IMR-90 (cell line): Measurements from ENCODE around the gene MAP3K5. TPM values are rescaled to one million over a fixed set of nuclear protein-coding genes. Genes with fewer than 3 reads are reported as not detected.

ENCODE experiments used
- ATAC-seq: fragments of 200-7000 bp; cut with Tn5 transposase; 2 replicates; pipeline ENCODE4 v1.9.1; 2020; ENCODE audit warnings: low read depth, mild to moderate bottlenecking, moderate library complexity
- BruUV-seq: library from RNA; stranded (reverse); fragments of 400-500 nt; replicated peaks from 2 replicates; lab custom pipeline; 2021; lab: Mats Ljungman, UMichigan
- CTCF ChIA-PET: fragments of 300-600 bp; formaldehyde crosslinking; extraction: SDS; loops from one replicate; lab custom pipeline; 2021; ENCODE audit warnings: antibody characterized with exemption; lab: Yijun Ruan, JAX
- POLR2A ChIA-PET: fragments of 300-600 bp; sonication (Branson Sonifier 250); formaldehyde crosslinking; loops from one replicate; lab custom pipeline; 2022; ENCODE audit warnings: antibody characterized with exemption; ENCODE audit not compliant: unreplicated experiment; lab: Charles Lee
- DNase-seq: peaks from one replicate; pipeline ENCODE4 v3.0.0; 2013
- H2AFZ ChIP-seq: replicated peaks from 2 replicates; pipeline ENCODE3; 2013; ENCODE audit warnings: low read length, mild to moderate bottlenecking; ENCODE audit not compliant: poor library complexity
- H2AK5ac ChIP-seq: 2 replicates; pipeline ENCODE4 v1.6.1; 2013; ENCODE audit warnings: low read depth, low read length, inconsistent platforms
- H2AK9ac ChIP-seq: replicated peaks from 2 replicates; pipeline ENCODE3; 2013; ENCODE audit warnings: mild to moderate bottlenecking, low read depth, low read length, moderate library complexity; ENCODE audit not compliant: poor library complexity
- H2BK120ac ChIP-seq: 2 replicates; pipeline ENCODE4 v1.6.1; 2013; ENCODE audit warnings: low read depth, low read length, inconsistent platforms
- H2BK15ac ChIP-seq: 3 replicates; pipeline ENCODE4 v1.6.1; 2013; ENCODE audit warnings: low read depth, low read length, inconsistent platforms
- H2BK20ac ChIP-seq: 2 replicates; pipeline ENCODE4 v1.6.1; 2013; ENCODE audit warnings: low read depth, mild to moderate bottlenecking, inconsistent platforms, low read length, moderate library complexity
- H2BK5ac ChIP-seq: 2 replicates; pipeline ENCODE4 v1.6.1; 2013; ENCODE audit warnings: mild to moderate bottlenecking, low read depth, low read length, inconsistent platforms; ENCODE audit not compliant: poor library complexity, severe bottlenecking
- H3K14ac ChIP-seq: replicated peaks from 2 replicates; pipeline ENCODE4 v1.6.1; 2013; ENCODE audit warnings: low read depth, low read length, inconsistent platforms
- H3K18ac ChIP-seq: 2 replicates; pipeline ENCODE4 v1.6.1; 2013; ENCODE audit warnings: low read depth, low read length, control low read depth
- H3K23ac ChIP-seq: 2 replicates; pipeline ENCODE4 v1.6.1; 2013; ENCODE audit warnings: low read depth, low read length, inconsistent platforms
- H3K27ac ChIP-seq: 2 replicates; pipeline ENCODE4 v1.5.1; 2013; ENCODE audit warnings: mild to moderate bottlenecking, control low read depth, low read length; ENCODE audit not compliant: insufficient read depth
- H3K27me3 ChIP-seq: 2 replicates; pipeline ENCODE4 v1.6.1; 2013; ENCODE audit warnings: low read length; ENCODE audit not compliant: control insufficient read depth, insufficient read depth
- H3K36me3 ChIP-seq: 2 replicates; pipeline ENCODE4 v1.6.1; 2013; ENCODE audit warnings: low read length, mixed read lengths; ENCODE audit not compliant: control insufficient read depth, insufficient read depth
- H3K4ac ChIP-seq: 2 replicates; pipeline ENCODE4 v1.6.1; 2013; ENCODE audit warnings: low read depth, low read length, inconsistent platforms
- H3K4me1 ChIP-seq: 2 replicates; pipeline ENCODE4 v1.6.1; 2013; ENCODE audit warnings: low read length, mixed read lengths; ENCODE audit not compliant: control insufficient read depth, insufficient read depth
- H3K4me2 ChIP-seq: 2 replicates; pipeline ENCODE4 v1.6.1; 2013; ENCODE audit warnings: low read depth, mild to moderate bottlenecking, control low read depth, low read length, moderate library complexity
- H3K4me3 ChIP-seq: 2 replicates; pipeline ENCODE4 v1.5.1; 2013; ENCODE audit warnings: low read depth, mild to moderate bottlenecking, control low read depth, low read length, moderate library complexity; ENCODE audit not compliant: insufficient read depth
- H3K56ac ChIP-seq: 2 replicates; pipeline ENCODE4 v1.6.1; 2013; ENCODE audit warnings: low read length, inconsistent platforms; ENCODE audit not compliant: insufficient read depth; ENCODE audit errors: extremely low read depth
- H3K79me1 ChIP-seq, 2 experiments: 2 replicates each; pipeline ENCODE4 v1.6.1; 2013; ENCODE audit warnings: low read length in 2 of 2, inconsistent platforms in 1 of 2, low read depth in 1 of 2
- H3K9ac ChIP-seq: 2 replicates; pipeline ENCODE4 v1.6.1; 2013; ENCODE audit warnings: low read depth, low read length, control low read depth
- H3K9me1 ChIP-seq: 2 replicates; pipeline ENCODE4 v1.6.1; 2013; ENCODE audit warnings: low read length, inconsistent platforms; ENCODE audit not compliant: insufficient read depth
- H3K9me3 ChIP-seq: 2 replicates; pipeline ENCODE4 v1.6.1; 2013; ENCODE audit warnings: low read length; ENCODE audit not compliant: control insufficient read depth, insufficient read depth
- H4K20me1 ChIP-seq: 2 replicates; pipeline ENCODE4 v1.6.1; 2013; ENCODE audit warnings: low read length, inconsistent platforms; ENCODE audit not compliant: insufficient read depth
- H4K5ac ChIP-seq: 2 replicates; pipeline ENCODE4 v1.6.1; 2013; ENCODE audit warnings: mild to moderate bottlenecking, low read depth, low read length, control low read depth
- H4K8ac ChIP-seq, 2 experiments: 2 replicates each; pipeline ENCODE4 v1.6.1; 2013; ENCODE audit warnings: low read depth in 2 of 2, low read length in 2 of 2, control low read depth in 1 of 2, inconsistent platforms in 1 of 2
- H4K91ac ChIP-seq: 2 replicates; pipeline ENCODE4 v1.6.1; 2013; ENCODE audit warnings: low read depth, low read length, inconsistent platforms; ENCODE audit not compliant: insufficient read depth
- CTCF ChIP-seq: conservative IDR thresholded peaks from 2 replicates; pipeline ENCODE4 v1.5.1; 2012; ENCODE audit warnings: mild to moderate bottlenecking, low read depth, low read length, improper control_type of control experiment
- MXI1 ChIP-seq: IDR thresholded peaks from 2 replicates; pipeline ENCODE4 v1.6.1; 2012; ENCODE audit warnings: low read depth, mild to moderate bottlenecking, low read length, moderate library complexity, borderline replicate concordance
- NFE2L2 ChIP-seq: fragments of 150-350 bp; IDR thresholded peaks from 2 replicates; pipeline ENCODE4 v1.6.1; 2016; ENCODE audit warnings: low read depth, mild to moderate bottlenecking, low read length
- RFX5 ChIP-seq: IDR thresholded peaks from 2 replicates; pipeline ENCODE4 v1.8.0; 2012; ENCODE audit warnings: low read depth, mild to moderate bottlenecking, low read length, moderate library complexity
- USF2 ChIP-seq: fragments of 150-350 bp; IDR thresholded peaks from 2 replicates; pipeline ENCODE4 v1.6.1; 2017; ENCODE audit warnings: mild to moderate bottlenecking, antibody characterized with exemption, low read length, low read depth
- WGBS, 2 experiments: methylation state at CpG; one replicate each; pipeline versions ENCODE4 v1.1.5 to v1.1.7; 2013; ENCODE audit warnings: missing lambda C conversion rate in 2 of 2; ENCODE audit not compliant: insufficient read length in 1 of 2; ENCODE audit errors: extremely low coverage in 2 of 2; 5-methylcytosine and 5-hydroxymethylcytosine counted together
- dilution Hi-C: fragments of 300-500 bp; cut with HindIII; formaldehyde crosslinking; loops from one replicate; pipeline ENCODE4 v1.14.3; 2018; ENCODE audit warnings: low sequenced_read_pairs; ENCODE audit not compliant: unreplicated experiment
- in situ Hi-C: fragments of 300-500 bp; cut with MboI; formaldehyde crosslinking; loops from 3 replicates; pipeline ENCODE4 v1.14.3; 2019; ENCODE audit warnings: low sequenced_read_pairs, inconsistent platforms, mixed read lengths
- intact Hi-C: fragments of 100-400 bp; cut with micrococcal nuclease; formaldehyde crosslinking; loops from 2 replicates; pipeline ENCODE4 v1.10.0; 2022
- polyA plus RNA-seq, 3 experiments: library from polyadenylated mRNA; depleted of rRNA; stranded (reverse); fragments of >200 nt; gene quantifications; 2 replicates each; pipeline ENCODE4 v1.2.3, GENCODE V29; 2012; ENCODE audit warnings: low replicate concordance in 1 of 3
- total RNA-seq: library from RNA; depleted of rRNA; stranded (reverse); fragments of >200 nt; gene quantifications from 2 replicates; pipeline ENCODE4 v1.2.3, GENCODE V29; 2012

Gene MAP3K5
- total and polyA plus RNA-seq, 2 of the 4 experiments (the other 2 are of a cell fraction) = 5.4 to 17.6 TPM

GRCh38 chr6:136779682-136780081 is 12.6 kb downstream of the MAP3K5 start:
- dilution Hi-C loops (no loop called here), in situ Hi-C loops (loop anchor here (25.0 kb wide), 1 partner anchor 492 kb away; the partner anchor contains the start of gene BCLAF1), intact Hi-C loops (no loop called here)
- no peaks in the 10 kb centered on the region for H3K36me3 ChIP-seq
- no peak overlapping the region for H2AK9ac ChIP-seq
- H2AK5ac ChIP-seq = no peak overlapping the region
- TF ChIP-seq CTCF = no peak
- TF ChIP-seq MXI1 = no peak
- TF ChIP-seq RFX5 = no peak
- no peak for TF ChIP-seq USF2
- no peak for TF ChIP-seq NFE2L2
- H2BK5ac ChIP-seq = no peak overlapping the region
- H3K4me2 ChIP-seq = no peak overlapping the region
- no peak for ATAC-seq
- H3K27ac ChIP-seq = no peak overlapping the region
- no peak overlapping the region for H4K5ac ChIP-seq
- H3K9me1 ChIP-seq = peaks cover 7% of the 10 kb centered on the region; the same call in 1 of the 2 replicates
- ChIA-PET POLR2A (no interaction called here), CTCF (no interaction called here)
- H3K4me1 ChIP-seq = peaks cover 9% of the 10 kb centered on the region
- no peak overlapping the region for H3K14ac ChIP-seq
- no peaks in the 10 kb centered on the region; the same call in 1 of the 2 replicates for H4K20me1 ChIP-seq
- H3K4me3 ChIP-seq = no peak overlapping the region
- H3K18ac ChIP-seq = no peak overlapping the region
- H4K8ac ChIP-seq = no peak overlapping the region; a peak in 1 of 4 replicates
- H3K23ac ChIP-seq = no peak overlapping the region
- DNase-seq = no peak
- 0 out of 3 replicates have a peak overlapping the region, but pooled peaks have one; percentile 50 for H2BK15ac ChIP-seq
- H3K4ac ChIP-seq = no peak overlapping the region
- no peaks in the 10 kb centered on the region for H3K9me3 ChIP-seq
- H3K27me3 ChIP-seq = no peaks in the 10 kb centered on the region
- WGBS, 2 experiments = no CpG with 5 or more reads among the region's 1 CpG
- H2BK20ac ChIP-seq = no peak overlapping the region
- no peak overlapping the region for H2AFZ ChIP-seq
- H2BK120ac ChIP-seq = no peak overlapping the region
- H3K56ac ChIP-seq = no peak overlapping the region
- no peak overlapping the region for H4K91ac ChIP-seq
- no TSS peak for BruUV-seq
- no peak overlapping the region for H3K9ac ChIP-seq
- H3K79me1 ChIP-seq = peaks cover 41 to 69% of the 10 kb centered on the region in 2 experiments
